Upper lobe of left lung (tissue), 4 donors: ENCODE measurements around the gene MYLK.

ENCODE experiments used
- EP300 ChIP-seq, 4 donors: sonication (generic); formaldehyde crosslinking; IDR thresholded peaks; one replicate each; pipeline ENCODE4 v1.5.1; 2017; ENCODE audit warnings: antibody characterized with exemption in 4 of 4, control low read depth in 2 of 4
- POLR2A ChIP-seq, 4 donors: fragments of 450-650 bp; IDR thresholded peaks; one replicate each; pipeline ENCODE4 v1.5.1; 2016 to 2017; ENCODE audit warnings: antibody characterized with exemption in 4 of 4, mild to moderate bottlenecking in 2 of 4
- POLR2AphosphoS5 ChIP-seq, 2 donors: sonication (generic); formaldehyde crosslinking; IDR thresholded peaks; one replicate each; pipeline ENCODE4 v1.5.1; 2017; ENCODE audit warnings: antibody characterized with exemption in 2 of 2
- TF ChIP-seq, protein P1 (sequence below), 6 experiments: fragments of 450-650 bp in 4 of 6; fragments of 200-600 bp in 2 of 6; sonication (generic) in 2 of 6; IDR thresholded peaks; one replicate each; pipeline ENCODE4 v1.5.1; 2016 to 2019; ENCODE audit warnings: antibody characterized with exemption in 6 of 6

DNA sequence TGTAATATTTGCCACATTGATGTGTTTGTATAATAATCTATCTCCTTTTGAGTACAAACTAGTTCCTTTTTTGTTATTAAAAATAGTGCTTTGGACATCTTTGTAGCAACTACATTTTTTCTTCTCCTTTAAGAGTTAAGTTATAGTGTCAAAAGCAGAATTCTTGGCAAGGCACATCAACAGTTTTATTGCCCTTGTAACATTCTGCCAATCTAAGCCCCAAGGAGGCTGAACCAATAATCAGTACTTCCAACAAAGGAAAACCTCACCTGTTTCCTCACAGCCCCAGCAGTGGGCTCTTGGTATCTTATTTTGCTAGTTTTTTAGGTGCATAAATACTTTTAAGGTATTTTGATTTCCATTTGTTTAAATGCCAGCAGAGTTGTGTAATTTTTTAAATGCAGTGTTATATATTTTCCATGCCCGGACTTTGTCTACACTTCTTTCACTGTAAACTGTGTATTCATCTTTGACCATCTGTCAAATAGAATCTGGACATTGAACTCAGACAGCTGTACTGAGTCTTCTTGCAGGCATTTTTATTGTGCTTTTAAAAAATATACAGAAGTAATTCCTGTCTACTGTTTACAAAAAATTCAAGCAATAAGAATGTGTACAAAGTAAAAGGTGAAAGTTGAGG, 101.0 kb downstream of the MYLK start:
- TF ChIP-seq, protein P1, sequence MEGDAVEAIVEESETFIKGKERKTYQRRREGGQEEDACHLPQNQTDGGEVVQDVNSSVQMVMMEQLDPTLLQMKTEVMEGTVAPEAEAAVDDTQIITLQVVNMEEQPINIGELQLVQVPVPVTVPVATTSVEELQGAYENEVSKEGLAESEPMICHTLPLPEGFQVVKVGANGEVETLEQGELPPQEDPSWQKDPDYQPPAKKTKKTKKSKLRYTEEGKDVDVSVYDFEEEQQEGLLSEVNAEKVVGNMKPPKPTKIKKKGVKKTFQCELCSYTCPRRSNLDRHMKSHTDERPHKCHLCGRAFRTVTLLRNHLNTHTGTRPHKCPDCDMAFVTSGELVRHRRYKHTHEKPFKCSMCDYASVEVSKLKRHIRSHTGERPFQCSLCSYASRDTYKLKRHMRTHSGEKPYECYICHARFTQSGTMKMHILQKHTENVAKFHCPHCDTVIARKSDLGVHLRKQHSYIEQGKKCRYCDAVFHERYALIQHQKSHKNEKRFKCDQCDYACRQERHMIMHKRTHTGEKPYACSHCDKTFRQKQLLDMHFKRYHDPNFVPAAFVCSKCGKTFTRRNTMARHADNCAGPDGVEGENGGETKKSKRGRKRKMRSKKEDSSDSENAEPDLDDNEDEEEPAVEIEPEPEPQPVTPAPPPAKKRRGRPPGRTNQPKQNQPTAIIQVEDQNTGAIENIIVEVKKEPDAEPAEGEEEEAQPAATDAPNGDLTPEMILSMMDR (IDR thresholded peaks at IDR 0.05), result no peak
- TF ChIP-seq POLR2A (IDR thresholded peaks at IDR 0.05) (no peak), POLR2AphosphoS5 (IDR thresholded peaks at IDR 0.05) (no peak), EP300 (IDR thresholded peaks at IDR 0.05) (no peak)
